MM.1S (cell line): ENCODE data around the gene CREB5.

ENCODE experiments used
- DNase-seq: peaks from one replicate; pipeline ENCODE4 v3.0.0-alpha.2; 2015
- H2AFZ ChIP-seq: fragments of 300-600 bp; sonication (generic); 2 replicates; pipeline ENCODE4 v1.6.0; 2016; ENCODE audit warnings: antibody characterized with exemption, low read length
- H3F3A ChIP-seq: fragments of 300-600 bp; sonication (generic); 2 replicates; pipeline ENCODE4 v1.6.1; 2016; ENCODE audit warnings: mild to moderate bottlenecking, antibody characterized with exemption, low read length, moderate library complexity, mixed read lengths; ENCODE audit not compliant: insufficient read depth
- H3K27ac ChIP-seq: fragments of 300-600 bp; sonication (generic); 2 replicates; pipeline ENCODE4 v1.5.1; 2016; ENCODE audit warnings: mild to moderate bottlenecking, low read length
- H3K27me3 ChIP-seq: fragments of 300-600 bp; sonication (generic); replicated peaks from 2 replicates; pipeline ENCODE4 v1.6.0; 2016; ENCODE audit warnings: low read length; ENCODE audit not compliant: insufficient read depth
- H3K36me3 ChIP-seq: fragments of 300-600 bp; sonication (generic); replicated peaks from 2 replicates; pipeline ENCODE4 v1.6.1; 2016; ENCODE audit warnings: mild to moderate bottlenecking, low read length, mixed read lengths; ENCODE audit not compliant: insufficient read depth
- H3K4me1 ChIP-seq: fragments of 300-600 bp; sonication (generic); 2 replicates; pipeline ENCODE4 v1.6.1; 2016; ENCODE audit warnings: low read length, mixed read lengths
- H3K4me2 ChIP-seq: fragments of 300-600 bp; sonication (generic); 2 replicates; pipeline ENCODE4 v1.6.0; 2016; ENCODE audit warnings: low read depth, low read length
- H3K4me3 ChIP-seq: fragments of 300-600 bp; sonication (generic); 2 replicates; pipeline ENCODE4 v1.5.1; 2016; ENCODE audit warnings: low read length, mixed read lengths
- H3K79me2 ChIP-seq: fragments of 300-600 bp; sonication (generic); 2 replicates; pipeline ENCODE4 v1.6.1; 2016; ENCODE audit warnings: mixed run types, low read length, mixed read lengths
- H3K9ac ChIP-seq: fragments of 300-600 bp; sonication (generic); 2 replicates; pipeline ENCODE4 v1.6.1; 2016; ENCODE audit warnings: low read length, mixed read lengths
- H3K9me2 ChIP-seq: fragments of 300-600 bp; sonication (generic); replicated peaks from 2 replicates; pipeline ENCODE4 v1.6.1; 2016; ENCODE audit warnings: mild to moderate bottlenecking, low read length, mixed read lengths; ENCODE audit not compliant: insufficient read depth
- H3K9me3 ChIP-seq: fragments of 300-600 bp; sonication (generic); replicated peaks from 2 replicates; pipeline ENCODE4 v1.6.1; 2016; ENCODE audit warnings: mild to moderate bottlenecking, low read length, mixed read lengths; ENCODE audit not compliant: insufficient read depth
- H4K20me1 ChIP-seq: fragments of 300-600 bp; sonication (generic); 2 replicates; pipeline ENCODE4 v1.6.1; 2016; ENCODE audit warnings: mild to moderate bottlenecking, low read length, moderate library complexity, mixed read lengths; ENCODE audit not compliant: insufficient read depth
- CTCF ChIP-seq: fragments of 300-600 bp; sonication (generic); IDR thresholded peaks from 2 replicates; pipeline ENCODE4 v1.5.1; 2016; ENCODE audit warnings: antibody characterized with exemption, low read length, mixed read lengths
- EZH2 ChIP-seq: fragments of 300-600 bp; sonication (generic); optimal IDR thresholded peaks from 2 replicates; pipeline ENCODE3; 2017; ENCODE audit warnings: low read depth, mild to moderate bottlenecking, antibody characterized with exemption, low read length, mixed read lengths
- EZH2phosphoT487 ChIP-seq: fragments of 300-600 bp; sonication (generic); IDR thresholded peaks from 2 replicates; pipeline ENCODE4 v1.6.1; 2018; ENCODE audit warnings: antibody characterized with exemption, low read length

The CREB5 gene

GRCh38 chr7:28490831-28491230 is 78.5 kb downstream of the CREB5 start:
- Histone ChIP-seq H3K79me2 (no peaks in the 10 kb centered on the region), H3K4me1 (no peaks in the 10 kb centered on the region), H3K27me3 (no peaks in the 10 kb centered on the region), H3K27ac (no peak overlapping the region), H3F3A (no peaks in the 10 kb centered on the region), H2AFZ (no peak overlapping the region), H3K9ac (no peak overlapping the region), H3K4me3 (no peak overlapping the region), H3K9me2 (no peaks in the 10 kb centered on the region), H3K4me2 (no peak overlapping the region), H3K36me3 (no peaks in the 10 kb centered on the region), H3K9me3 (no peaks in the 10 kb centered on the region), H4K20me1 (no peaks in the 10 kb centered on the region)
- no peak for TF ChIP-seq EZH2
- no peak for DNase-seq

- no peaks in the 10 kb centered on the region for H3K9me2 ChIP-seq
- TF ChIP-seq CTCF (no peak), EZH2 (no peak), EZH2phosphoT487 (no peak)
- no peak overlapping the region for H2AFZ ChIP-seq
- H3F3A ChIP-seq: no peaks in the 10 kb centered on the region
- H3K27ac ChIP-seq: no peak overlapping the region
- H3K36me3 ChIP-seq: no peaks in the 10 kb centered on the region
- no peaks in the 10 kb centered on the region for H4K20me1 ChIP-seq
- H3K27me3 ChIP-seq: no peaks in the 10 kb centered on the region
- H3K9me3 ChIP-seq: no peaks in the 10 kb centered on the region
- H3K79me2 ChIP-seq: no peaks in the 10 kb centered on the region
- no peak for DNase-seq
- H3K4me1 ChIP-seq: no peaks in the 10 kb centered on the region
- no peak overlapping the region for H3K4me3 ChIP-seq
- no peak overlapping the region for H3K4me2 ChIP-seq
- H3K9ac ChIP-seq: no peak overlapping the region
Measured at GRCh38 chr7:28493477-28493876, 81.2 kb downstream of the CREB5 start.

GRCh38 chr7:28497009-28497408 is 84.7 kb downstream of the CREB5 start:
- TF ChIP-seq CTCF: no peak
- TF ChIP-seq EZH2phosphoT487: no peak
- no peak for TF ChIP-seq EZH2
- H3K27ac ChIP-seq: no peak overlapping the region

GRCh38 chr7:28498636-28499035 is 86.3 kb downstream of the CREB5 start:
- Histone ChIP-seq H3K4me1 (no peaks in the 10 kb centered on the region), H3K9ac (no peak overlapping the region), H3K79me2 (no peaks in the 10 kb centered on the region), H3K27me3 (no peaks in the 10 kb centered on the region), H3K4me3 (no peak overlapping the region), H3K36me3 (no peaks in the 10 kb centered on the region), H3K4me2 (no peak overlapping the region), H3F3A (no peaks in the 10 kb centered on the region), H2AFZ (no peak overlapping the region), H4K20me1 (no peaks in the 10 kb centered on the region), H3K9me3 (no peaks in the 10 kb centered on the region), H3K27ac (no peak overlapping the region), H3K9me2 (no peaks in the 10 kb centered on the region)
- no peak for TF ChIP-seq EZH2phosphoT487
- TF ChIP-seq CTCF: no peak
- no peak for TF ChIP-seq EZH2
- no peak for DNase-seq

More at GRCh38 chr7:28497009-28497408, 84.7 kb downstream of the CREB5 start:
- Histone ChIP-seq H3K27me3 (no peaks in the 10 kb centered on the region), H3K9me3 (no peaks in the 10 kb centered on the region), H3F3A (no peaks in the 10 kb centered on the region), H4K20me1 (no peaks in the 10 kb centered on the region), H3K4me2 (no peak overlapping the region), H3K9ac (no peak overlapping the region), H2AFZ (no peak overlapping the region), H3K36me3 (no peaks in the 10 kb centered on the region), H3K79me2 (no peaks in the 10 kb centered on the region), H3K4me1 (no peaks in the 10 kb centered on the region), H3K4me3 (no peak overlapping the region), H3K9me2 (no peaks in the 10 kb centered on the region)
- DNase-seq: no peak
